HG03103 (cell line): ENCODE results near the gene TENM4.

Source experiments
- ATAC-seq: cut with Tn5 transposase; IDR thresholded peaks from one replicate; pipeline ENCODE4 v1.9.1; 2021; ENCODE audit warnings: low read depth; ENCODE audit not compliant: unreplicated experiment

Gene TENM4

GRCh38 chr11:78930810-78931523 lies 509.9 kb downstream of the TENM4 start:
- ATAC-seq = no peak

- no peak for ATAC-seq
Measured at GRCh38 chr11:78929906-78930220, 511.0 kb downstream of the TENM4 start.

GRCh38 chr11:78929207-78929905 lies 511.5 kb downstream of the TENM4 start:
- no peak for ATAC-seq

- ATAC-seq = no peak
Measured at GRCh38 chr11:78927511-78927910, 513.3 kb downstream of the TENM4 start.

GRCh38 chr11:78926633-78927338 lies 514.0 kb downstream of the TENM4 start:
- ATAC-seq = no peak

GRCh38 chr11:78925387-78925786 lies 515.4 kb downstream of the TENM4 start:
- ATAC-seq = no peak

GRCh38 chr11:78922859-78923625 lies 517.8 kb downstream of the TENM4 start:
- no peak for ATAC-seq

GRCh38 chr11:78921509-78921908 lies 519.3 kb downstream of the TENM4 start:
- no peak for ATAC-seq

- no peak for ATAC-seq
Measured at GRCh38 chr11:78920329-78920728, 520.5 kb downstream of the TENM4 start.

- ATAC-seq = no peak
Measured at GRCh38 chr11:78916759-78917158, 524.1 kb downstream of the TENM4 start.

GRCh38 chr11:78914503-78914902 lies 526.3 kb downstream of the TENM4 start:
- ATAC-seq = no peak

GRCh38 chr11:78912778-78913177 lies 528.1 kb downstream of the TENM4 start:
- ATAC-seq = no peak

GRCh38 chr11:78910322-78910721 lies 530.5 kb downstream of the TENM4 start:
- no peak for ATAC-seq

- ATAC-seq = no peak
Measured at GRCh38 chr11:78909386-78909785, 531.4 kb downstream of the TENM4 start.

- ATAC-seq = no peak
Measured at GRCh38 chr11:78907636-78908035, 533.2 kb downstream of the TENM4 start.

- no peak for ATAC-seq
Measured at GRCh38 chr11:78906566-78906965, 534.3 kb downstream of the TENM4 start.

- ATAC-seq = no peak
Measured at GRCh38 chr11:78905756-78906155, 535.1 kb downstream of the TENM4 start.

GRCh38 chr11:78902771-78903507 lies 537.9 kb downstream of the TENM4 start:
- ATAC-seq = no peak

- ATAC-seq = no peak
Measured at GRCh38 chr11:78901831-78902230, 539.0 kb downstream of the TENM4 start.

GRCh38 chr11:78898266-78898775 lies 542.5 kb downstream of the TENM4 start:
- no peak for ATAC-seq
